Measurements from ENCODE around the gene ZNF614. TPM values are rescaled to one million over a fixed set of nuclear protein-coding genes. Genes with fewer than 3 reads are reported as not detected.
A peak's percentile ranks its signal among the peaks of the same experiment; 100 is the strongest.

ZNF614 gene
- total and polyA plus RNA-seq, 9 of the 15 experiments (the other 6 are each of a cell fraction or from before 2014, with no cell fraction given), result 4.9 to 16.3 (median 11.4) TPM

DNA sequence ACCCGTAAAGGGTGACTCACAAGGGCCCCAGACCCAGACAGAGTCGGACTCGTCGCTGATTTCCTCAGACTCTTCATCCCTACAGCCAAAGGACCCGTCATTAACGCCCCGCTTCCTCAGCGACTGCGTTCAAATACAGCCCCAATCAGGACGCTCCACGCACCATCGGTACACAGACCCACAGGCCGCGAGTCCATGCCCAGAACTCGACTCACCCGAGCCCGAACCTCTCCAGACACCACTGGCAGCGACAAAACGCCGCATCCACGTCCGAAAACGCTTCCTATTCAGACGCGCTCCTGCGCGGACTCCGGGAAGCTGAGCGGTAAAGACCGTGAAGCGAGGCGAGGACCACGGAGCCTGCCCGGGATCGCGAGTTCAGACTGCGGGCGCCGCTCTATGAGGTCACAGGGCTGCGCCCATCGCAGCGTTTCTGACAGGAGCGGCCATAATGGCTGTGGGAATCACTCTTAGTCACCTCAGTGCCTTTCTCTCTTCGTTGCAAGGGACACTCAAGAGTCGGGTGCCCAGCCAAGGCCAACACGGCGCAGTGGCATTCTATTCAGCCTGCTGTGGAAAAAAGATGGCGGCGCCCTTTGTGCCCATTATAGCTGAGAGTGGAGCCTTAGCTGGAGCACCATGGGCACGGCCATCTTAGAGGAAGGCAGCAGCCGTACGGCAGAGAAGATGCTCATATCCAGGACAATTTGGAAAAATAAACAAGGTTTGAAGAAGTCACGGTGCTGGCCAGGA lies at the start of gene ZNF614 (continued):
- TF ChIP-seq MGA (IDR thresholded peaks at IDR 0.05) (peak; percentile 92), RFX1 (IDR thresholded peaks at IDR 0.05) (no peak), ID3 (CRISPR knock-in tag; IDR thresholded peaks at IDR 0.05) (no peak), ID3 (tag; IDR thresholded peaks at IDR 0.05) (peak; percentile 85; the same call in 1 of the 2 replicates), MAZ (CRISPR knock-in tag; conservative IDR thresholded peaks at IDR 0.05 in 1 of 2, IDR thresholded peaks at IDR 0.05 in 1 of 2) (peak in 1 of 2 experiments; percentile 83; a peak in 2 of 4 replicates), GTF2F1 (IDR thresholded peaks at IDR 0.05; ENCODE audit: low read depth, low read length) (peak; percentile 77; the same call in 1 of the 2 replicates), ZNF212 (CRISPR knock-in tag; IDR thresholded peaks at IDR 0.05) (no peak), SIN3B (IDR thresholded peaks at IDR 0.05; ENCODE audit: low read depth) (peak; percentile 68)
- TF ChIP-seq, protein P1, sequence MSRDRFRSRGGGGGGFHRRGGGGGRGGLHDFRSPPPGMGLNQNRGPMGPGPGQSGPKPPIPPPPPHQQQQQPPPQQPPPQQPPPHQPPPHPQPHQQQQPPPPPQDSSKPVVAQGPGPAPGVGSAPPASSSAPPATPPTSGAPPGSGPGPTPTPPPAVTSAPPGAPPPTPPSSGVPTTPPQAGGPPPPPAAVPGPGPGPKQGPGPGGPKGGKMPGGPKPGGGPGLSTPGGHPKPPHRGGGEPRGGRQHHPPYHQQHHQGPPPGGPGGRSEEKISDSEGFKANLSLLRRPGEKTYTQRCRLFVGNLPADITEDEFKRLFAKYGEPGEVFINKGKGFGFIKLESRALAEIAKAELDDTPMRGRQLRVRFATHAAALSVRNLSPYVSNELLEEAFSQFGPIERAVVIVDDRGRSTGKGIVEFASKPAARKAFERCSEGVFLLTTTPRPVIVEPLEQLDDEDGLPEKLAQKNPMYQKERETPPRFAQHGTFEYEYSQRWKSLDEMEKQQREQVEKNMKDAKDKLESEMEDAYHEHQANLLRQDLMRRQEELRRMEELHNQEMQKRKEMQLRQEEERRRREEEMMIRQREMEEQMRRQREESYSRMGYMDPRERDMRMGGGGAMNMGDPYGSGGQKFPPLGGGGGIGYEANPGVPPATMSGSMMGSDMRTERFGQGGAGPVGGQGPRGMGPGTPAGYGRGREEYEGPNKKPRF (IDR thresholded peaks at IDR 0.05; ENCODE audit: low read depth, low read length), result no peak
- TF ChIP-seq, protein P2, sequence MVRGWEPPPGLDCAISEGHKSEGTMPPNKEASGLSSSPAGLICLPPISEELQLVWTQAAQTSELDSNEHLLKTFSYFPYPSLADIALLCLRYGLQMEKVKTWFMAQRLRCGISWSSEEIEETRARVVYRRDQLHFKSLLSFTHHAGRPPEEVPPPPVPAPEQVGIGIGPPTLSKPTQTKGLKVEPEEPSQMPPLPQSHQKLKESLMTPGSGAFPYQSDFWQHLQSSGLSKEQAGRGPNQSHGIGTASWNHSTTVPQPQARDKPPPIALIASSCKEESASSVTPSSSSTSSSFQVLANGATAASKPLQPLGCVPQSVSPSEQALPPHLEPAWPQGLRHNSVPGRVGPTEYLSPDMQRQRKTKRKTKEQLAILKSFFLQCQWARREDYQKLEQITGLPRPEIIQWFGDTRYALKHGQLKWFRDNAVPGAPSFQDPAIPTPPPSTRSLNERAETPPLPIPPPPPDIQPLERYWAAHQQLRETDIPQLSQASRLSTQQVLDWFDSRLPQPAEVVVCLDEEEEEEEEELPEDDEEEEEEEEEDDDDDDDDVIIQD (CRISPR knock-in tag; IDR thresholded peaks at IDR 0.05), result no peak

Data from K562 (cell line).